Skeletal muscle satellite cell (primary cell): ENCODE results near the gene PRPF8.

Source experiments
- H3K27me3 ChIP-seq: 2 replicates; pipeline ENCODE4 v1.7.0; 2013; ENCODE audit warnings: low read length; ENCODE audit not compliant: control insufficient read depth, insufficient read depth
- H3K36me3 ChIP-seq: 2 replicates; pipeline ENCODE4 v1.7.0; 2013; ENCODE audit warnings: mild to moderate bottlenecking, control low read depth, low read length; ENCODE audit not compliant: insufficient read depth
- H3K4me1 ChIP-seq: 2 replicates; pipeline ENCODE4 v1.7.0; 2013; ENCODE audit warnings: low read length; ENCODE audit not compliant: control insufficient read depth, insufficient read depth
- H3K4me2 ChIP-seq: 2 replicates; pipeline ENCODE4 v1.7.0; 2013; ENCODE audit warnings: mild to moderate bottlenecking, low read length
- H3K4me3 ChIP-seq: 2 replicates; pipeline ENCODE4 v1.7.0; 2013; ENCODE audit warnings: low read length
- H3K9ac ChIP-seq: 2 replicates; pipeline ENCODE4 v1.7.0; 2013; ENCODE audit warnings: mild to moderate bottlenecking, low read depth, low read length, moderate library complexity
- H3K9me3 ChIP-seq: replicated peaks from 2 replicates; pipeline ENCODE4 v1.7.0; 2013; ENCODE audit warnings: mild to moderate bottlenecking, control low read depth, low read length

The PRPF8 gene

DNA sequence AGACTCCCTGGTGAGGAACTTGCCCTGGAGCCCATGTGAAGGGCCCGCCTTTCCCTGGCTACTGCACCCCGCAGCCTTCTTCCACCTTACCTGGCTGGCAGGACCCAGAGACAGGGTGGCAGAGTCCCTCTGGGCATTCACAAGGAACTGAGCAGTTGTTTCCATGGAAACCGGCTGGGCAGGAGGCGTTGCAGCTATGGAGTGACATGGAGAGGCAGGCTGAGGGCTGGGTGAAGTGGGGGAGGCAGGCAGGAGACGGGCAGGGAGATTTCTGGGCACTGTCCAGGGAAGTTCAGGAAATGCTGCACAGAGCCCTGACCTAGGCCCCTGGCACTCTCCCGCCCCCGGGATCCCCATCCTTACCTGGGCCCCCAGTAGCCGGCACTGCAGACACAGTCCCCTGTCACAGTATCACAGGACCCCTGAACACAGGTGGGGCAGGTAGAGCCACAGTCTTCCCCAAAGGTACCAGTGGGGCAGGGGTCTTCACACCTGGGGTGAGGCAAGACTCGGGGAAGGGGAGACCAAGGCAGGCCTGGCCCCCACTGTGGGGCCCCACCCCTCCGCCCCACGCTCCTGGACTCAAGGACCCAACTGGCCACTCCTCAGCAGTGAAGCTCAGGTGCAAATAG is 45.0 kb downstream of the PRPF8 start:
- no peak overlapping the region for H3K4me3 ChIP-seq
- H3K27me3 ChIP-seq, result peaks cover 7% of the 10 kb centered on the region
- peaks cover 14% of the 10 kb centered on the region for H3K4me1 ChIP-seq
- H3K36me3 ChIP-seq, result no peaks in the 10 kb centered on the region
- no peak overlapping the region for H3K4me2 ChIP-seq
- no peaks in the 10 kb centered on the region for H3K9me3 ChIP-seq
- no peak overlapping the region for H3K9ac ChIP-seq

DNA sequence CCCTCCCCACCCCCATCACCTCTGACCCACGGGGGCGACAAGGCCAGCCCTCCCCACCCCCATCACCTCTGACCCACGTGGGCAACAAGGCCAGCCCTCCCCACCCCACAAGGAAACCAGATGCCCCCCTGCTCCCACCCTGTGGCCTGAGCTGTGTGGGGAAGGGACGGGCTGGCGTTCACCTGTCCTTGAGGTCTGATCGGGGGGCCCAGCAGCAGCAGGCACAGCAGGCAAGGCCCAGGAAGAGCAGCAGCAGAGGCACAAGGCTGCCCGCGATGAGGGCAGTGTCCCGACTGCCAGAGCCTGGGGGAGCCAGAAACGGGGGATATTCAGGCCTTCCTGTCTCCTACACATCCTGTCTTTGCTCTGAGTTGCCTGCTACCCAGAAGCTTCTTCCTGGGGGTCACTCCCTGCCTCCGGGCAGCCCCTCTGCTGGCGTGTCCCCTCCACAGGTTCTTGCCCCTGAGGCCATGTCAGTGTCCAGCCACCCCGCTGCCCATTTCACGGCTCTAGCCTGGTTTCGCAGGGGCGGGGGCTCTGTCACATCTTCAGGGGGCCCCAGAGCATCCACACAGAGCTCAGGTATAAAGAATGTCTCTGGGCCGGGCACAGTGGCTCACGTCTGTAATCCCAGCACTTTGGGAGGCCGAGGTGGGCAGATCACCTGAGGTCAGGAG is 45.9 kb downstream of the PRPF8 start:
- Histone ChIP-seq H3K4me1 (peaks cover 5% of the 10 kb centered on the region), H3K27me3 (peaks cover 7% of the 10 kb centered on the region), H3K36me3 (no peaks in the 10 kb centered on the region), H3K4me2 (no peak overlapping the region), H3K9me3 (no peaks in the 10 kb centered on the region), H3K4me3 (no peak overlapping the region), H3K9ac (no peak overlapping the region)

DNA sequence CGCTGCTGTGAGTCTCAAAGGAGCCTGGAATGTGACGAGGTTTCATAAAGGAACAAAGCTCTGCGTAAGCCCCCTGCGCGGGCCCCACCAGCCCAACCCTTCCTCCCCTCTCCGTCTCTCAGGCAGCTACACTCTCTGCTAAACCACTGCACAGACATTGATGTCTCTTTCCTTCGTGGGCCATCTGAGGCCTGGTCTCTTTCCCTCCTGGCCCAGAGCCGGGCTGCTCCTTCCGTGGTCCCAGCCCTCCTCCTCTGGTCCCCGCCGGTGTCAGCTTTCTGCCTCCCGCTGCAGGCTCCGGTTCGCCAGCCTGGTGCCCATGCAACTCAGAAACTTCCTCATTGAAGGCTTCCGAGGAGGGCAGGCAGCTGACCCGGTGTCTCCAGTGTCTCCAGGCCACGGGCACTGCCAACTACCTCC is 46.5 kb downstream of the PRPF8 start:
- no peak overlapping the region for H3K9ac ChIP-seq
- no peaks in the 10 kb centered on the region for H3K9me3 ChIP-seq
- no peaks in the 10 kb centered on the region for H3K36me3 ChIP-seq
- peaks cover 7% of the 10 kb centered on the region for H3K27me3 ChIP-seq
- H3K4me2 ChIP-seq, result no peak overlapping the region
- H3K4me1 ChIP-seq, result no peaks in the 10 kb centered on the region
- no peak overlapping the region for H3K4me3 ChIP-seq

DNA sequence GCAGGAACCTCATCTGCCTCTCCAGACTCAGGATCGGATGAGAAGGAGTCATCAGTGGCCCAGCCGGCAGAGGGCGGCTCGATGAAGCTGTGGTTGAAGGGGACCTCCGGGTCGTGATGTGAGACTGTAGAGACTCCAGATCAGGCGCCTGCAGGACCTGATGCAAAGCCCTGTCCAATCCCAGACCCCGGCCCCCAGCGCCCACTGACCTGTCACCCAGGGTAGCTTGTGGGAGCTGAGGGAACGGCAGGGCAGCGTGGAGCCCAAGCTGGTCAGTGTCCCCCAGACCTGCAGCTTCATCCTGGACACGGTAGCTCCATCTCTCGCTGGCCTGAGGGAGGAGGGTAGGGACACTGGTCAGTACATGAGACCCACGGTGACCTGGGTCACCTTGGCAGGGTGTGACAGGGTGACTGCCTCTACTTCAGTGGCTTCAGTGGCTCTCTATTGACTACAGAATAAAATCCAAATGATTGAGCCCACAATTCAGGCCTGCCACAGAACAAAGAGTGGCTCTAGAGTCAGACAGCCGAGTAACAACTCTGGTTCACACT is 47.9 kb downstream of the PRPF8 start:
- Histone ChIP-seq H3K4me1 (no peaks in the 10 kb centered on the region), H3K9ac (no peak overlapping the region), H3K36me3 (no peaks in the 10 kb centered on the region), H3K4me3 (no peak overlapping the region), H3K27me3 (peaks cover 7% of the 10 kb centered on the region), H3K4me2 (no peak overlapping the region), H3K9me3 (no peaks in the 10 kb centered on the region)

DNA sequence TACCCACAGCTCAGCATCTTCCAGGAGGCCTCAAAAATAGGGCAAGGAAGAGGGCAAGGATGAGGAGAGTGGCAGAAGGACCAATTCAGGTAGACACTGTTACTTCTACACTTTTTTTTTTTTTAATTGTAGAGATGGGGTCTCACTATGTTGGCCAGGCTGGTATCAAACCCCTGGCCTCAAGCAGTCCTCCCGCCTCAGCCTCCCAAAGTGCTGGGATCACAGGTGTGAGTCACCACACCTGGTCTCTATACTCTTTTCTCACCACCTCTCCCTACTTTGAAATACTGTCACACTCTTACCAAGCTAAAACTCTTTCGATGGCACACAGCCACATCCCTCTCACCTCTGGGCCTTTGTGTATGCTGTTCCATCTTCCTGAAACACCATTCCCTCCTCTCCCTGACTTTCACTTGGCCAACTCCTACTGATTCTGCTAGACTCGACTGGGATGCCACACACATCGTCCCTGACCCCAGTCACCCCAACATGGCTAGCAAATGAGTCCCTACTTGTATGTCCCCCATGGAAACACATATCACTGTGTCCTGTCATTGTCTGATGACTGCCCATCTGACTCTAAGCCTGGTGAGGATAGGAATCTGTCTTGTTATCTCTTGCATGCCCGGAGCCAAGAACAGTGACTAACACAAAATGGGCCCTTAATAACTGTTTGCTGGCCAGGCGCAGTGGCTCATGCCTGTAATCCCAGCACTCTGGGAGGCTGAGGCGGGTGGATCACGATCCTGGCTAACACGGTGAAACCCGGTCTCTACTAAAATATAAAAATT is 48.8 kb downstream of the PRPF8 start:
- Histone ChIP-seq H3K4me2 (no peak overlapping the region), H3K9me3 (no peaks in the 10 kb centered on the region), H3K4me3 (no peak overlapping the region), H3K4me1 (no peaks in the 10 kb centered on the region), H3K27me3 (peaks cover 7% of the 10 kb centered on the region), H3K9ac (no peak overlapping the region), H3K36me3 (no peaks in the 10 kb centered on the region)

DNA sequence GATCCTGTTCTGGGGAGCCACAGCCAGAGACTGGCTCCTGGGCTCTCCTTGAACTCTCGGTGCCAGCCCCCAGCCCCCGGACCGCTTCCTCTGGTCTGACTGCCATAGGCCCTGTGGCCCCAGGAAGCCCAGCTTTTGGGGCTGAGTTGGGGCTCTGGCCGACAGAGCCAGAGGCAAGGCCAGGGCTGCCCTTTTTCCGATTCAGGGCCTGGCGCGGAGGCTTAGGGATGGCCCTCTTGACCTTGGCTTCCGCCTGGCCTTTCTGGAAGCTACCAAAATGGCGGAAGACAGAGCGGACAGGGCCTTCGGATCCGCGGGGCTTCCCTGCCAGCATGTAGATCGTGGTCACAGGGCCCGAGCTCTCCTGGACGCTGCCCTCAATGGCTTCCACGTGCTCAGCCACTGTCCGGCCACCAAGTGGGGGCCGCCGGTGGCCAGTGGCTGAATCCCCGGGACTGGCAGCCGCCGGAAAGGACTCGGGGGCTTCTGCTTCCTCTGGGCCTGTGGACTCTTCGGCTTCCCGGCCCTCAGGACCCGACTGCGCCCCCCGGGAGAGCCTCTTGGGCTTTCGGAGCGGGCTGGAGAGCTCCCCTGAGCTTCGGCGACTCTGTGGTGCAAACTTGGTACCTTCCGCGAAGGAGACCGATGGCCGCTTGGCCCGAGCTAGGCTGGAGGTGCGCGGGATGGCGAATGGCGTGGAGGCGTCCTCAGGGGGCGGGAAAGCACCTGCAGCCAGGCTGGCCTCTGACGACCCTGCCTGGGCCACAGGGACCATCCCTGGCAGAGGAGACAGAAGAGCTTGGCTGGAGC is 49.6 kb downstream of the PRPF8 start:
- Histone ChIP-seq H3K4me2 (no peak overlapping the region), H3K4me1 (no peaks in the 10 kb centered on the region), H3K4me3 (no peak overlapping the region), H3K27me3 (peaks cover 3% of the 10 kb centered on the region), H3K9ac (no peak overlapping the region), H3K9me3 (no peaks in the 10 kb centered on the region), H3K36me3 (no peaks in the 10 kb centered on the region)

DNA sequence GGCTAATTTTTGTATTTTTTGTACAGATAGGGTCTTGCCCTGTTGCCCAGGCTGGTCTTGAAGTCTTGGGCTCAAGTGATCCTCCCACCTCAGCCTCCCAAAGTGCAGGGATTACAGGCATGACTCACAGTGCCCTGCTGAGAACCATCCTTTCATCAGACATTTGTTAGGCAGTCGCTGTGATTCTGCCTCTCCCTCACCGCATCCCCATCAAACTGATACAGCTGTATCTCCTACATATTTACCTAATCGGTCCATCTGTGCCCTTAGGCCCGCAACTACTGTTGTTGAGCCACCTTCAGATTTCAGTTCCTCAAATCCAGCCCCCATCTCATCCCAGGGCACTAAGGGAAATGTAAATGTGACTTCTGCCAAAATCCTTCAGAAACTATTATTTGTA is 54.0 kb downstream of the PRPF8 start:
- Histone ChIP-seq H3K9me3 (no peaks in the 10 kb centered on the region), H3K4me2 (no peak overlapping the region), H3K4me1 (peaks cover 20% of the 10 kb centered on the region)

DNA sequence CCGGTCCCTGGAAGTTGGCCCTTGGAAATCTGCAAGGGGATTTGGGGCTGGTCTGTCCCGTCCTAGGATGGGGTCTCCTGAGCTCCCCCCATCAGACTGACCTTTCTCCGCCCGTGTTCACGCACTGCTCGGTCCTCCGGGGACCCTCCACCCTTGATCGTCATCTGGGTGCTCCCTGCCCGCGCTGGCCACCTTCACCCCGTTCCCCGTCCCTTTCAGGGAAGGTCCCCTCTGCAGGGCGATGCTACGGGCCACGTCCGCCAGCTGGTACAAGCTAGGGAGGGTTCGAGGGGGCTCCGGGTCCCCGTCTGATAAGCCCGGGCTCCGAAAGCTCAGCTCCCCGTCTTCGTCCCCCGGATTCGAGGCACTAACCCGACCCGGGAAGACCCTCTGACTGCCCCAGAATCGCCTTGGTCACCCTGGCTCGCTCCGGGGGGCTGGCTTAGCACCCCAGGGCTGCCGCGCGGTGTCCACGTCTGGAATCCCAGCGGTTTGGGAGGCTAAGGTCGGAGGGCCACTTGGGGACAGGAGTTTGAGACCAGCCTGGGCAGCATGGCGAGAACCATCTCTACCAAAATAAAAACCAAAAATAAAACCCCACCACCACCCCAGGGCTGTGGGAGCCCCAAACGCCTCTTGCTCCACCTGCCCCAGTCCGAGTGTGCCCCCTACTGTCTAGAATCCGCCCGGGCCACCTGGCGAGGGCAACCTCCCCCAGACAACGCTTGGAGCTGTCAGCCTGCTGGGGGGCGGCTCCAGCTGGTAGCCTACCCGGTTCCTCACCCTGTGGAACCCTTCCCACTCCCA is 55.0 kb downstream of the PRPF8 start:
- Histone ChIP-seq H3K36me3 (peaks cover 2% of the 10 kb centered on the region), H3K9me3 (no peaks in the 10 kb centered on the region), H3K4me3 (peak overlapping the region; percentile 81), H3K4me2 (peak overlapping the region; percentile 100), H3K9ac (peak overlapping the region; percentile 93), H3K4me1 (peaks cover 20% of the 10 kb centered on the region), H3K27me3 (peaks cover 8% of the 10 kb centered on the region)

More for the DNA sequence above, 54.0 kb downstream of the PRPF8 start:
- Histone ChIP-seq H3K36me3 (no peaks in the 10 kb centered on the region), H3K27me3 (peaks cover 8% of the 10 kb centered on the region), H3K4me3 (no peak overlapping the region), H3K9ac (no peak overlapping the region)

DNA sequence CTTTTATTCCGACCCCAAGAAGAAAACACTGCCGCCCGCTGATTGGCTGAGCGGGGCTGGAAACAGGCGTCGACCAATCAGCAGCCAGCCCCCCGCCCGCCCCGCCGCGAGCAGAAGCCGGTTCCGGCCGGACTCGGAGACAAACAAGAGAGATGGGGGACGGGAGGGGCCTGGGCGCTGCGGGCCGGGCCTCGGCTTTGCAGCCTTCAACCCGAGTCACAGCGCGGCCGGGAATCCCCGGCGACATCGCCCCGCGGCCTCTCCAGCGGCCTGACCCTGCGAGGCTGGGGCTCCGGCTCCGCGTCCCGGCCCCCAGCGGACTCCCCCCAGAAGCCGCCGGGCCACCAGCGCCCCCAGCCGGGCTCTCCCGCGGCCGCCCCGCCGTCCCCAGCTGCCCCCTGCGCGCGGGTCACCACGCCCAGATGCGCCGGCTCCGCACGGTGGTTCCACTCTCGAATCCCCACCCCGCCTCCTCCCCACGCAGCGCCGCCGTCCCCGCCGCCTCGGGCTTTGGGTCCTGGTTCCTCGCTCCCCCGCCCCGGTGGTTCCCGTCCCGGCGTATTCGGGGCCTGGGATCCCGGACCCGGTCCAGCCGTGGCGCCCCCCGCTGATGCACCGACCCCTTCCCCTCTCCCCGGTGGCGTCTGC is 55.7 kb downstream of the PRPF8 start:
- Histone ChIP-seq H3K4me2 (peak overlapping the region; percentile 100), H3K27me3 (peaks cover 8% of the 10 kb centered on the region), H3K9ac (peak overlapping the region; percentile 93), H3K4me1 (peaks cover 20% of the 10 kb centered on the region), H3K9me3 (no peaks in the 10 kb centered on the region), H3K4me3 (peak overlapping the region; percentile 81), H3K36me3 (peaks cover 2% of the 10 kb centered on the region)
